A673 (cell line): Measurements from ENCODE around the gene HERC4. TPM values are rescaled to one million over a fixed set of nuclear protein-coding genes. Genes with fewer than 3 reads are reported as not detected.

ENCODE experiments used
- Bru-seq: library from RNA; stranded (reverse); fragments of 400-500 nt; gene quantifications from one replicate; lab custom pipeline; 2021; lab: Mats Ljungman, UMichigan
- BruChase-seq, 2 experiments: library from RNA; stranded (reverse); fragments of 400-500 nt; gene quantifications; one replicate each; lab custom pipeline; 2021; lab: Mats Ljungman, UMichigan
- BruUV-seq: library from RNA; stranded (reverse); fragments of 400-500 nt; replicated peaks from 2 replicates; lab custom pipeline; 2021; lab: Mats Ljungman, UMichigan
- CTCF ChIA-PET: fragments of 300-600 bp; sonication (Branson Sonifier 250); formaldehyde crosslinking; loops from one replicate; lab custom pipeline; 2022; ENCODE audit warnings: antibody characterized with exemption; lab: Charles Lee
- POLR2A ChIA-PET: fragments of 300-600 bp; sonication (Branson Sonifier 250); formaldehyde crosslinking; loops from one replicate; lab custom pipeline; 2022; ENCODE audit warnings: antibody characterized with exemption; ENCODE audit not compliant: low non-redundant PET; lab: Charles Lee
- DNase-seq: peaks from one replicate; pipeline ENCODE4 v3.0.0-alpha.2; 2015; ENCODE audit warnings: low spot score
- H3K27ac ChIP-seq: fragments of 200-600 bp; sonication (generic); 2 replicates; pipeline ENCODE4 v1.5.1; 2016; ENCODE audit warnings: mixed run types, low read depth, mild to moderate bottlenecking, mixed read lengths, antibody characterized with exemption, low read length; ENCODE audit not compliant: poor library complexity, severe bottlenecking
- H3K27me3 ChIP-seq: fragments of 200-600 bp; sonication (generic); replicated peaks from 2 replicates; pipeline ENCODE4 v1.6.1; 2017; ENCODE audit warnings: mixed run types, low read depth, mild to moderate bottlenecking, mixed read lengths, antibody characterized with exemption, low read length; ENCODE audit not compliant: insufficient read depth, poor library complexity
- H3K36me3 ChIP-seq: fragments of 200-600 bp; sonication (generic); 2 replicates; pipeline ENCODE4 v1.6.1; 2016; ENCODE audit warnings: mixed run types, mild to moderate bottlenecking, mixed read lengths, antibody characterized with exemption, low read length; ENCODE audit not compliant: insufficient read depth, poor library complexity, severe bottlenecking
- H3K4me1 ChIP-seq: fragments of 200-600 bp; sonication (generic); 2 replicates; pipeline ENCODE4 v1.6.1; 2017; ENCODE audit warnings: mixed run types, mild to moderate bottlenecking, mixed read lengths, antibody characterized with exemption, low read length; ENCODE audit not compliant: insufficient read depth, poor library complexity, severe bottlenecking
- H3K4me3 ChIP-seq: fragments of 200-600 bp; sonication (generic); 2 replicates; pipeline ENCODE4 v1.5.1; 2016; ENCODE audit warnings: low read depth, mixed run types, mild to moderate bottlenecking, mixed read lengths, low read length; ENCODE audit not compliant: poor library complexity, severe bottlenecking
- H3K9me3 ChIP-seq: fragments of 200-600 bp; sonication (generic); 2 replicates; pipeline ENCODE4 v1.6.1; 2016; ENCODE audit warnings: mixed run types, low read depth, mild to moderate bottlenecking, mixed read lengths, antibody characterized with exemption, low read length; ENCODE audit not compliant: poor library complexity, severe bottlenecking
- EZH2 ChIP-seq: fragments of 200-600 bp; sonication (generic); IDR thresholded peaks from 2 replicates; pipeline ENCODE4 v1.6.1; 2017; ENCODE audit warnings: borderline replicate concordance, low read depth, mild to moderate bottlenecking, mixed read lengths, antibody characterized with exemption, low read length; ENCODE audit not compliant: poor library complexity, severe bottlenecking
- intact Hi-C: fragments of 100-400 bp; cut with micrococcal nuclease; formaldehyde crosslinking; loops from one replicate; pipeline ENCODE4 v1.10.0; 2022; ENCODE audit not compliant: unreplicated experiment
- long read RNA-seq: library from polyadenylated mRNA; stranded (forward); transcript quantifications from one replicate; pipeline ENCODE4 v2.0.0, GENCODE V29; 2022
- total RNA-seq: library from RNA; stranded (reverse); gene quantifications from 2 replicates; pipeline ENCODE4 v1.2.3, GENCODE V29; 2021
- TF ChIP-seq, protein P1 (sequence below): fragments of 300-800, 200-600 bp; sonication (generic); conservative IDR thresholded peaks from 2 replicates; pipeline ENCODE4 v1.5.1; 2017; ENCODE audit warnings: low read depth, mild to moderate bottlenecking, antibody characterized with exemption, low read length, moderate library complexity, mixed read lengths

Gene HERC4, protein sequence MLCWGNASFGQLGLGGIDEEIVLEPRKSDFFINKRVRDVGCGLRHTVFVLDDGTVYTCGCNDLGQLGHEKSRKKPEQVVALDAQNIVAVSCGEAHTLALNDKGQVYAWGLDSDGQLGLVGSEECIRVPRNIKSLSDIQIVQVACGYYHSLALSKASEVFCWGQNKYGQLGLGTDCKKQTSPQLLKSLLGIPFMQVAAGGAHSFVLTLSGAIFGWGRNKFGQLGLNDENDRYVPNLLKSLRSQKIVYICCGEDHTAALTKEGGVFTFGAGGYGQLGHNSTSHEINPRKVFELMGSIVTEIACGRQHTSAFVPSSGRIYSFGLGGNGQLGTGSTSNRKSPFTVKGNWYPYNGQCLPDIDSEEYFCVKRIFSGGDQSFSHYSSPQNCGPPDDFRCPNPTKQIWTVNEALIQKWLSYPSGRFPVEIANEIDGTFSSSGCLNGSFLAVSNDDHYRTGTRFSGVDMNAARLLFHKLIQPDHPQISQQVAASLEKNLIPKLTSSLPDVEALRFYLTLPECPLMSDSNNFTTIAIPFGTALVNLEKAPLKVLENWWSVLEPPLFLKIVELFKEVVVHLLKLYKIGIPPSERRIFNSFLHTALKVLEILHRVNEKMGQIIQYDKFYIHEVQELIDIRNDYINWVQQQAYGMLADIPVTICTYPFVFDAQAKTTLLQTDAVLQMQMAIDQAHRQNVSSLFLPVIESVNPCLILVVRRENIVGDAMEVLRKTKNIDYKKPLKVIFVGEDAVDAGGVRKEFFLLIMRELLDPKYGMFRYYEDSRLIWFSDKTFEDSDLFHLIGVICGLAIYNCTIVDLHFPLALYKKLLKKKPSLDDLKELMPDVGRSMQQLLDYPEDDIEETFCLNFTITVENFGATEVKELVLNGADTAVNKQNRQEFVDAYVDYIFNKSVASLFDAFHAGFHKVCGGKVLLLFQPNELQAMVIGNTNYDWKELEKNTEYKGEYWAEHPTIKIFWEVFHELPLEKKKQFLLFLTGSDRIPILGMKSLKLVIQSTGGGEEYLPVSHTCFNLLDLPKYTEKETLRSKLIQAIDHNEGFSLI
- total RNA-seq (48.5 and 52.2 TPM in 2 replicates), Bru-seq, nascent RNA (percentile 86 among the genes with signal in this experiment), BruChase-seq, experiment 1, labeled RNA remaining after a 2-hour chase (percentile 92 among the genes with signal in this experiment), BruChase-seq, experiment 2, labeled RNA remaining after a 6-hour chase (percentile 90 among the genes with signal in this experiment)
- long read RNA-seq, transcript HERC4-202 (25 exons, 3,905 nt) = major isoform, 12 of 35 reads
- long read RNA-seq, partial matches to known transcripts = 7 of 35 reads
- long read RNA-seq, other reads (novel, unspliced or antisense) = 12 of 35 reads

DNA sequence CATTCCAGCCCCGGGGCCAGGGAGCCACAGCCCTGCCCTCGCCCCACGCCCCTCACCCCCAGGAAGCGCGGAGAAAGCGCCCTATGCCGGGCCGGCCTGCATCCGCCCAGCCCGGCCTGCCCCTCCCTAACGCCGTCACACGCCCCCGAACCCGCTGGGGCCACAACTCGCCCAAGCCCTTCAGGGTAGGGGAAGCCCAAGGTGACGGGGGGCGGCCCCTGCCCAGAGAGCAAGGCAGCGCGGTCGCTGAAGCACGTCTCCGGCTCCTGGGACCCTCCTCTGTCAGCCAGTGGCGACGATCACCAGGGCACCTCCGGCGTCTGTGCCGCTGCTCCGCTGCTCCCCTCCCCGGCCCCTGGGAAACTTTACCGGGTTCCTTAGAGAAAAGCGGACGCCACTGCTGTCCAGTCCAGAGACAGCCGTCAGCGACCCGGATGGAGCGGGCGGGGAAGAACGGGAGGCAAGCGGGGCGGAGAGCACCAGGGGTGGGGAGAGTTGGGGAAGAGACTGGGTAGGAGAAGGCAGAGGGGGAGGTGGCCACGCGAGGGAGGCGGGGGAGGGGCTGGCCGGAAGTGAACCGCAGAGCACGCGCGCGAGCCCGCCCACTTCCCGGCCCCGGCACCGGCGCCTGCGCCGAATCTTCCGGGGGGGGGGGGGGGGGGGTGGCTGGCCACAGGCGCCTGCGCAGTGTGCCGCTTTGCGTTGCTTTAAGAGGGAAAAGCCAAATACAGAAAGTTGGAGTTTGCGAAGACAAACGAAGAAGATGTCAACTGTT lies at the start of gene HERC4:
Gene HERC4 (minus strand): TSS at position 509 of the 775 bp plus-strand sequence. CDS start 2,175 bp downstream, outside the sequence.
- intact Hi-C loops = loop anchor here (10.0 kb wide), 2 partner anchors 190 to 260 kb away; partner anchors contain the start of genes HNRNPH3, PBLD and SIRT1
- Histone ChIP-seq H3K27ac (peak within 1 kb of the TSS; percentile 97), H3K36me3 (no peaks in the 10 kb centered on the region), H3K4me1 (peaks cover 23% of the 10 kb centered on the region), H3K4me3 (peak within 1 kb of the TSS; percentile 100), H3K9me3 (no peaks in the 10 kb centered on the region), H3K27me3 (no peaks in the 10 kb centered on the region)
- TF ChIP-seq EZH2 = no peak
- TF ChIP-seq, protein P1, sequence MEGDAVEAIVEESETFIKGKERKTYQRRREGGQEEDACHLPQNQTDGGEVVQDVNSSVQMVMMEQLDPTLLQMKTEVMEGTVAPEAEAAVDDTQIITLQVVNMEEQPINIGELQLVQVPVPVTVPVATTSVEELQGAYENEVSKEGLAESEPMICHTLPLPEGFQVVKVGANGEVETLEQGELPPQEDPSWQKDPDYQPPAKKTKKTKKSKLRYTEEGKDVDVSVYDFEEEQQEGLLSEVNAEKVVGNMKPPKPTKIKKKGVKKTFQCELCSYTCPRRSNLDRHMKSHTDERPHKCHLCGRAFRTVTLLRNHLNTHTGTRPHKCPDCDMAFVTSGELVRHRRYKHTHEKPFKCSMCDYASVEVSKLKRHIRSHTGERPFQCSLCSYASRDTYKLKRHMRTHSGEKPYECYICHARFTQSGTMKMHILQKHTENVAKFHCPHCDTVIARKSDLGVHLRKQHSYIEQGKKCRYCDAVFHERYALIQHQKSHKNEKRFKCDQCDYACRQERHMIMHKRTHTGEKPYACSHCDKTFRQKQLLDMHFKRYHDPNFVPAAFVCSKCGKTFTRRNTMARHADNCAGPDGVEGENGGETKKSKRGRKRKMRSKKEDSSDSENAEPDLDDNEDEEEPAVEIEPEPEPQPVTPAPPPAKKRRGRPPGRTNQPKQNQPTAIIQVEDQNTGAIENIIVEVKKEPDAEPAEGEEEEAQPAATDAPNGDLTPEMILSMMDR = no peak
- peak; percentile 94 for DNase-seq
- no TSS peak for BruUV-seq
- ChIA-PET POLR2A (no interaction called here), CTCF (no interaction called here)

- POLR2A ChIA-PET = no interaction called here
- BruUV-seq = no TSS peak
- Histone ChIP-seq H3K4me1 (peaks cover 1% of the 10 kb centered on the region), H3K27ac (no peak overlapping the region), H3K36me3 (no peaks in the 10 kb centered on the region), H3K9me3 (no peaks in the 10 kb centered on the region), H3K4me3 (no peak overlapping the region), H3K27me3 (no peaks in the 10 kb centered on the region)
- CTCF ChIA-PET = no interaction called here
- TF ChIP-seq EZH2 = no peak
- intact Hi-C loops = no loop called here
- no peak for DNase-seq
Measured at GRCh38 chr10:68124718-68125117, 49.6 kb upstream of the HERC4 start.

- ChIA-PET POLR2A (interaction anchor here (0.6 kb wide), 1 partner anchor 773 kb away, joined by 3 read pairs; no protein-coding TSS in a partner anchor), CTCF (no interaction called here)
- TF ChIP-seq EZH2 = no peak
- TF ChIP-seq, protein P1 = no peak
- Histone ChIP-seq H3K4me3 (no peak overlapping the region), H3K27ac (no peak overlapping the region), H3K9me3 (no peaks in the 10 kb centered on the region), H3K4me1 (peaks cover 16% of the 10 kb centered on the region), H3K27me3 (no peaks in the 10 kb centered on the region), H3K36me3 (no peaks in the 10 kb centered on the region)
- DNase-seq = no peak
- intact Hi-C loops = no loop called here
- BruUV-seq = no TSS peak
Measured at GRCh38 chr10:68121852-68122251, 46.8 kb upstream of the HERC4 start.
